Inflammatory macrophage (primary cell): Measurements from ENCODE around the gene SLC35D1.
"Not testable (repeated sequence)": the region's sequence is repeated elsewhere in the genome, so short reads cannot be mapped to it uniquely, and the experiment has no call there.

ENCODE experiments used
- DNase-seq, 2 donors: peaks; one replicate each; pipeline ENCODE4 v3.0.0-alpha.2; 2020 to 2022
- total RNA-seq, 18 experiments: gene quantifications; one replicate each; lab custom pipeline; 2026; ENCODE audit warnings: mixed read lengths in 6 of 18, inconsistent platforms in 2 of 18; lab: John Stamatoyannopoulos, UW

Gene SLC35D1
- total RNA-seq, result 18.1 to 41.6 (median 35.3) reads per million in 18 experiments

- peak; percentile 44 to 75 for DNase-seq
Measured at GRCh38 chr1:67053785-67054772, at the start of gene SLC35D1. Gene SLC35D1, minus strand, starts transcription at chr1:67054148. Its CDS starts 135 bp downstream, at chr1:67054013.

GRCh38 chr1:67103548-67103947 is 49.6 kb upstream of the SLC35D1 start:
- no peak for DNase-seq

DNA sequence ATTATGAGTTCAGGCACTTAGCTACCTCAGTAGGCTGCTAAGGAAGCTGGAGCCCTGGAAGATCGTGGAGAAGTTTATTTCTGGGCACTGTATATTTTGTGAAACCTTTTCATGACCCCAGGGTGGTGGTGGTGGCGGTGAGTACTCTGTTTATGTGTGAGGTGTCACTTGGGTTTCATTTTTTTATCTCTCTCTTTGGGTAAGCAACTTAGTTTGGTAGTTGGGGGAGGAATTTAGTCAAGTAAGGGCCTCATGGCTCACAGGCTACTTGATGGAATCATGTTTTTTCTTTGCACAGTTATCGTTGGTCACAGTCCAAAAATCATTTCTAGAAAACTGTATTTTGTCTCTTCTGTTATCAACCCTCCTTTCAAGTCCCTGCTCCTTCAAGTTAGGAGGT is 46.9 kb upstream of the SLC35D1 start:
- DNase-seq, result no peak

DNA sequence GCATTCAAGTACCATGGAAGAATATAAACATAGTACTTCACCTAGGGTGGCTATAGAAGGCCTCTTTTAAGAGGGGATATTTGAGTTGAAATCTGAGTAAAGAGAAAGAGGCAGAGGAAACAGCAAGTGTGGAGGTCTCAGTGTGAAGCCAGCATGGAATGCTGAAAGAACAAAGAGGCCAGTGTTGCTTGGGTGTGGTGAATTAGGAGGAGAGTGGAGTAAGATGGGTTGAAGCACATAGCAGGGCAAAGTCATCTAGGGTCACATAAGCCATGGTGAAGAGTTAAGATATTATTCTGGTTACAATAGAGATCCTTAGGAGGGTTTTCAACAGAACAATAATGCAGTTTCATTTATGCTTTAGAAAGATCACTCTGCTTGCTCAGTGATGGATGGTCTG is 43.4 kb upstream of the SLC35D1 start:
- DNase-seq, result no peak

DNA sequence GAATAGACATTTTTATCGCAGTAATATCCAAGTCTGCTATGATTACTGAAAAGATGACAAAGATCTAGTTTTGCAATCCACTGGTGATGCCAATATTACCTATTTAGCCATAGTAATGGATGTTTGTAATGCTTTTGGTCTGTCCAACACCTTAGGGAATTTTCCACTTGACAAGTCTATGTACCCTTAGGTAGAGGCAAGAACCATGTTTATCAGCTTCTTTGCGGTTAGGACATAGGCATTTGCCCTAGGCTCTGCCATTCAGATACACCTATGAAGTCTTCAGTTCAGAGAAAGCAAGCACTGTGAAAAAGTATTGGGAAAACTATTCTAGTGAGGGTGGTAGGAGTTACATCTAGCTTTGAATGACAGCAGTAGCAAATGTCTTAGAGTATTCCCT is 40.2 kb upstream of the SLC35D1 start:
- no peak for DNase-seq

- no peak for DNase-seq
Measured at GRCh38 chr1:67089685-67090208, 35.8 kb upstream of the SLC35D1 start.

DNA sequence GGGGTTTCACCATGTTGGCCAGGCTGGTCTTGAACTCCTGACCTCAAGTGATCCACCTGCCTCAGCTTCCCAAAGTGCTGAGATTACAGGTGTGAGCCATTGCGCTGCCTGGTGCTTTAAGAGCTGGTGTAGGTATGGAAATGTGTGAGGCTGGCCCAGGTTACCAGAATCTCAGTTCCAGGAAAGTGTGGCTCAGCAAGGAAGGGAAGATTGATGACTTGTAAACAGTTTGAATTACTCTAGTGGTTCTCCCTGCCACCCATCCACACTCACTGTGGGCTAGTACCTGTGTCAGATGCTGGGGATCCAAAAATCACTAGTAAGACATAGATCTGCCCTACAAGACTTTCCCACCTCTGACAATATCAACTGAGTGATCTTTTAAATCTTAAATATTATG is 34.5 kb upstream of the SLC35D1 start:
- no peak for DNase-seq

DNA sequence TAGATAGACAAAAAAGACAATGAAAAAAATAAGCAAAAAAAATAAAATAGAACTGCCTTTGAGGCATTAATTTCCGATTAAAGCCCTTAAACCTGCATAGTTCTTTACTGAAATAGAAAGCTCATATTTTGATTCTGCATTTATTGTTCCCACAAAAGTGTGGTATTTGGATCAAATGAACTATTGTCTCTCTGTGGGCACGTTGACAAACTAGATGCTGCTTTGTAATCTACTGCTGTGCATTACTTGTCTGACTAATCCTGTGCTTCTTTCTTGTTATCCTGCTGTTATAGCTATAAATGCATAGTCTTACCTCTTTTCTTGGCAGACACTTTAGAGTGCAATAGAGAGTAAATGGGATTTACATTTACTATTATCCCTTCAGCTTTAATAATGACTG is 31.4 kb upstream of the SLC35D1 start:
- DNase-seq, result no peak

DNA sequence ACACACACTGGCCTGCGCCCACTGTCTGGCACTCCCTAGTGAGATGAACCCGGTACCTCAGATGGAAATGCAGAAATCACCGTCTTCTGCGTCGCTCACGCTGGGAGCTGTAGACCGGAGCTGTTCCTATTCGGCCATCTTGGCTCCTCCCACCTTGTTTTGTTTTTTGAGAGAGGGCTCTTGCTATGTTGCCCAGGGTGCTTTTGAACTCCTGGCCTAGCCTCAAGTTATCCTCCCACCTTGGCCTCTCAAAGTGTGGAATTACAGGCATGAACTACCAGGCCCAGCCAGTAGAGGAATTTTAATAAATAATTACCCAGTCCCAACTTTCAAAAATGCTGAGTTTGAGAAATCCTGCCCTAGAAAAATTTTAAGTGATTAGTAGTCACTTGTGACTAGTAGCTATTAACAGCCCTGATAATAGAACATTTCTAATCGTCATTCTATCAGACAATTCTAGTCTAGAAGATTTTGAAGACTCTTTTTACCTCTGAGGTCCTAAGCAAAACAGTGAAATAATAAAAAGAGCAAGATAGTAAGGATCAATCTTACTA is 30.9 kb upstream of the SLC35D1 start:
- DNase-seq, result no peak

DNA sequence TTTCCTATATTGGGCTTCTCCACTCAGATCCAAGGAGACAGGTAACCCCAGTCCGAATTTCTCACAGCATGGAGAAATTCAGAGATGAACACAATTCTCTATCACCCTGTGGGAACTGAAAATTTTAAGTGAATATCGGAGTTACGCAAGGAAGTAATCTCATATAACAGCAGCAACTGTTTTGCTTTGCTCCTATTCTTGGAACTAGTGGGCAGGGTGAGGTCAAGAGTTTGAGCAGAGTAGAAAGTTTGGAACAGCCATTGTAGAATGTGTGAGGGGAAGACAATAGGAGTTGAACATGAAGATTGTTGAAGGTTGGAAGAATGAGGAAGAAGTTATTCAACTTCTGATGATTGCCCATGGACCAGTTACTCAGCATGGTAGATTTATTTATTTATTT is 24.3 kb upstream of the SLC35D1 start:
- no peak for DNase-seq

DNA sequence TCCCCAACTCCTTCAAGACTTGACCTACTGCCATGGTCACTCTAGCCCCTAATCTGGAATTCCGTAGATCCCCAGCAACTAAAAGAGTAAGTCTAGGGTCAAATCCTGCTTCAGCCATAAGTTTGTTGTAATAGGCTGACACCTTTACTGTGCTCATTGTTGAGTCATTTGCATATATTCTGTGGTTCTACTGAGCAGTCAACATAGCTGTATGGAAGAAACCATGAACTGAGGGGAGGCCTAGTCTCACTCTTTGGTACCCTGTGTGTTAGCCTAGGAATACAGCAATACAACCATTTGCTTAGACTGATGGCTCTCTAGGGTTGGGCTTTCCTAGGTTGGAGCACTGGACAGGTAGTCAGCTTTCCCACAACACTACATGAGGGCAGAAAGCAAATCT is 23.6 kb upstream of the SLC35D1 start:
- DNase-seq, result no peak

GRCh38 chr1:67072749-67073148 is 18.8 kb upstream of the SLC35D1 start:
- DNase-seq, result no peak

DNA sequence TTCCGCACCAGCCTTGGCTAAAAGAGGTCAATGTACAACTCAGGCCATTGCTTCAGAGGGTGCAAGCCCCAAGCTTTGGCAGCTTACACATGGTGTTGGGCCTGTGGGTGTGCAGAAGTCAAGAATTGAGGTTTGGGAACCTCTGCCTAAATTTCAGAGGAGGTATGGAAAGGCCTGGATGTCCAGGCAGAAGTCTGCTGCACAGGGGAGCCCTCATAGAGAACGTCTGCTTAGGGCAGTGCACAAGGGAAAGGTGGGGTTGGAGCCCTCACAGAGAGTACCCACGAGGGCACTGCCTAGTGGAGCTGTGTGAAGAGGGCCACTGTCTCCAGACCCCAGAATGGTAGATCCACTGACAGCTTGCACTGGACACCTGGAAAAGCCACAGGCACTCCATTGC is 13.7 kb upstream of the SLC35D1 start:
- DNase-seq, result not testable (repeated sequence)

GRCh38 chr1:67062412-67062811 is 8.5 kb upstream of the SLC35D1 start:
- no peak for DNase-seq

DNA sequence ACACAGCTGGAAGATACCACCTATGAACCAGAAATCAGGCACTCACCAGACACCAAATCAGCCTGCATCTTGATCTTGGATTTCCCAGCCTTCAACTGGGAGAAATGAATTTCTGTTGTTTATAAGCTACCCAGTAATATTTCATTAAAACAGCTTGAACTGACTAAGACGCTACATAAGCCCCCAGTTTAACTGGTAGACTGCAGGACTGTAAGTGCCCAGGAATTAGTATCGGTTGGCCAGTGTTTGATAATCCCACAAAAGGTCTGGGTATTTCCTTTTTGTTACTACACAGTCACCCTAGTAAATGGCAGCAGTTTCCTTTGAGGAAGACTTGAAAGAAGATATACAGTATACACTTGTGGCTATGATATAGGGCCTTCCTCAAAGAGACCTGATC is 7.3 kb upstream of the SLC35D1 start:
- no peak for DNase-seq

DNA sequence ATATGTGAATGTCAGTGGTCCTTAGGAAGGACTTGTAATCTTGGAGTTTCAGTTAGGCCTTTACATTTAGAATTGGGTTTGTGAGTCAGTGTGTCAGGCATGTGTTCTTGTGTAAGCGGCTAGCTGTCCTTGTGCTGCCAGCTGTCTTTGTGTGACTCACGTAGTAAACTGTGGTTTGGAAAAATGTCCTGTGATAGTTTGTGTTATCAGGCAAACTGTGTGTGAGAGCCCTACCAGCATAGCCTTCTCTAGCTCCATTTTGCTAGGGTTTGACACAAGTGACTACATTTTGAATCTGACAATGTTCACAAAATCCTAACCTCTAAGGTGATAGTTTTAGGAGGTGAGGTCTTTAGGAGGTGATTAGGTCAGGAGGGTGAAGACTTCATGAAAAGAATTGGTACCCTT is 6.9 kb upstream of the SLC35D1 start:
- no peak for DNase-seq

- no peak for DNase-seq
Measured at GRCh38 chr1:67059346-67059745, 5.4 kb upstream of the SLC35D1 start.

DNA sequence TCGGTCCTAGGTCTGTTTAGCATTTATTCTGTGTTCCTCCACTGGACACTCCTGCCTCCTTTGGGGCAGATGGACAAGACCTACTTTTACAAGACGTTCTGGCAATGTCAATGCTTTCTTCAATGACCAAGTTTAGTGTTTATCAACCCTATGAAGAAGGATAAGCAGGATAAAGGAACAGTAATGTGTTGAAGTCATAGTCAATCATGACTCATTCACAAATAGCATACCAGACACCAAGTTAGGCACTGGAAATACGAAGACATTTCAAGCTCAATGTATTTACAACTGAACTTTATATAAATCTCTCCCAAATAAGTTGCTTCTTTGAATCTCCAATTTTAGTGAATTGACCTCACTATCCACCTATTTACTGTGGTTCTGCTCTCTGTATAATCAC is 4.8 kb upstream of the SLC35D1 start:
- DNase-seq, result no peak

DNA sequence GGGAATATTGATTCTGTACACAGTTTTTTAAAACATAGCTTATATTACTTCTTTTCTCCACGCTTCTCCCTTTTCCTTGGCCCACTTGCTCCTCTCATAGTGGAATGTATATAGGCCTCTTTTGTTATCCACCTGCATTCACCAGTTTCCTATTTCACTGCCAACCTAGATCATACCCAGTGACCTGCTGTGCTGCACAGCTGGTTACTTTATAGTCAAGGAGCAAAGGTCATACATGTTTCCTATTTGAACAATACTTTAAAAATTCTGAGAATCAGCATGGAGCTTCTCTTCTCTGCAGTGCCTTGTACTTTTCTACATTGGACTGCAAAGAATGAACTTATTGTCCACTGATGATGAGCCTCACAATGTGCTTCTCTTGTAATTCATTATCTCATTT is 4.3 kb upstream of the SLC35D1 start:
- DNase-seq, result no peak

DNA sequence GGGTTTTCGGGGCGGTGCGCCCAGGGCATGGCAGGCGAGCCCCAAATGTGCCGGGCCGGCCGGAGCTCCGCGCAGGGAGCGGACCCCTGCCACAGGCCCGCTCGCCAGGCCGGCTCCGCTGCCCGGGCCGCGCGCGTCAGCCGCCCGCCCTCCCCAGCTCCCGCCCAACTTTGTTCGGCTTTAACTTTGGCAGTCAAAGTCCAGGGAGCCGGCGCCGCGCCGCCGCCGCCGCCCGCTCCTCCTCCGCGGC is 488 bp downstream of the SLC35D1 start:
- DNase-seq, result peak in 1 of 2 donors; percentile 3

GRCh38 chr1:67052741-67053534 is 1.0 kb downstream of the SLC35D1 start:
- DNase-seq, result peak; percentile 21 to 29

DNA sequence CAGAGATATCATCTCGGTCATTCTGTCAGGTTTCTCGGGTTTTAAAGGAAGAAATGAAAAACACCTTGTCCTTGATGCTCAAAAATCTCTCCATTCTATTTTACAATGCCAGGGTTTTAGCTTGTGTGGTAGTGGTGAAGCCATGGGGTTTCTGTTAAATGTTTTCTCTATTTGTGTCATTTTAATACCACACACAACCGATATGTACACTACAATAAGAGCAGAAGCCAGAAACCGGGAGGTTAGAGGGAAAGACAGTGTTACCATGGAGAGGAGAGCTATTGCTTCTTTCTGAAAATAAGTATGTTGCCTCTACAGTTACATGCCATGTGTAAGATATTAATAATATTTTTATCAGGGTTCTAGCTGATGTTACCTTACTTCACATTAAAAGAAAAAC is 2.8 kb downstream of the SLC35D1 start:
- DNase-seq, result no peak

DNA sequence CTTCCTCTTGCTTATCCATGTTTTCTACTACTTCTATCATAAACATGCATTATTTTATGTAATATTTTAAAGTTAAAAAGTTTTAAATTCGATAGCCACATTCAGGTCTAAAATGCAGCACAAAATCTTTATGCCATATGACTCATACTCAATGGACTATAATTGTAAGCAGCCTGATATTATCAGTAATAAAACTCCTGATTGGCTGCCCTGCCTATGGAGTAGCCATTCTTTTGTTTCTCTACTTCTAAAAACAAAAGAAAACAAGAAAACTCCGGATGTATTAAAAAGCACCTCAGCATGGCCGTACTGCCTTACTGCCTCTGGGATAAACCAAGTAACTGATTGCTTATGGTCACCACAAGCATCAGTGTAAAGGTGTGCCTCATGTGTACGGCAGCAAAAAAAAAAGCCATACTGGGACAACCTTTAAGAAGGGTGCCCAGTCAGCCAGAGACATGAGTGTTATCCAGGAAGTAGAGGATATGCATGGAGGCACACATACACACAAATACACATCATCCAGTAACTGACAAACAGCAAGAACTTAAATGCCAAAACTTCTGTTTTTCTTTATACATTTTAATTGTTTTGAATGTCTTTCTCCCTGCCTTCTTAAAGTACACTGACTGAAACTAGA is 9.2 kb downstream of the SLC35D1 start:
- no peak for DNase-seq
